ENCODE data around the gene SPACA4.
A peak's percentile ranks its signal among the peaks of the same experiment; 100 is the strongest.
"Not testable (repeated sequence)": the region's sequence is repeated elsewhere in the genome, so short reads cannot be mapped to it uniquely, and the experiment has no call there.

Gene SPACA4

DNA sequence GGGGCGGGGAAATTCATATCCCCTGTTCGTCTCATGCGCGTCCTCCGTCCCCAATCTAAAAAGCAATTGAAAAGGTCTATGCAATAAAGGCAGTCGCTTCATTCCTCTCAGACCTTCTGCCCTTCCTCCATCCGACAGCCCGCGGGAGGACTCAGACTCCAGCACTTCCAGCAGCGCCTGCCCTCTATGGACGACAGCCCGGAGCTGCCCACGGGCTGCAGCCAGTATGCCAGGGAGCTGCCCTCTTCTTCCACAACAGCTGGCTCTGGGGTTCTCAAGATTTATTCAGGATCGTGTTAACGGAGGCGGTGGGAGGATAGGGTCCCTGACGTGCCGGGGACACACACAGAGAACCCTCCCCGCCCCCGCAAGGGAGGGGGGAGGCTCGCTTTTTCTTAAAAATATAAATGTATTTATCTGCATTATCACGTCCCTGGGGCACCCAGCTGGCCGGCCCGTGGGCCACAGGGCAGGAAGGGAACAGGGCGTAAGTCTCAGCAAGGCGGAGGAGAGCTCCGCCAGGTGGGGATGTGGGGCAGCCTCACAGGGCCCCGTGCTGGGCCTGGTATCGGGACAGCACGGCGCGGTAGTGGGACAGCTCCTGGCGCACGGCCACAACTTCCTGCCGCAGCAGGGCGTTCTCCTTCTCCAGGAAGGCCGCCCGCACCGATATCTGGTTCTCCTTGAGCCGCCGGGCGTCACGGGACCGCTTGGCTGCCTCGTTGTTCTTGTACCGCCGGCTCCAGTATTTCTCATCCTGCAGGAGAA is 23.9 kb downstream of the SPACA4 start:
- no peak for TF ChIP-seq POLR2A (IDR thresholded peaks at IDR 0.05; ENCODE audit: low read depth, low read length)
- DNase-seq (ENCODE audit: insufficient read length, low spot score), result no peak
- FAIRE-seq, result no peak

DNA sequence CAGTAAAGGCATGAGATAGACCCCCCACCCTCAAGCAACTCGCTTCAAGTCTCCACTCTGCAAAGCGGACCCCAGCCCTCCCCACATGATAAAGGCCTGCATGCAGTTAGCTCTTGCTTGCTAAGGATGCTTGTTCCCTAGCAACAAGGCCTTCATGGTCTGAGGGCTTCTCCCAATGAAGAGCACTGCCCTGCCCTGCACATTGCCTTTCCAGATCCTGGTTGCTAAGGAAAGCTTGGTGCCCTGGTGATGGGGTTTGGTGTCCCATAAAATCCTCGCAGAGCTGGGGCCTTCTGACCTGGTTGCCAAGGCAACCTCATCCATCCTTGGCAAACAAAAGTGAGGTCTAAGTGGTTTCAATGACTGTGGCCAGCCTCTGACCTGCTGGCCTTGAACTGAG is 24.7 kb downstream of the SPACA4 start:
- FAIRE-seq, result no peak
- no peak for DNase-seq (ENCODE audit: insufficient read length, low spot score)
- no peak for TF ChIP-seq POLR2A (IDR thresholded peaks at IDR 0.05; ENCODE audit: low read depth, low read length)

DNA sequence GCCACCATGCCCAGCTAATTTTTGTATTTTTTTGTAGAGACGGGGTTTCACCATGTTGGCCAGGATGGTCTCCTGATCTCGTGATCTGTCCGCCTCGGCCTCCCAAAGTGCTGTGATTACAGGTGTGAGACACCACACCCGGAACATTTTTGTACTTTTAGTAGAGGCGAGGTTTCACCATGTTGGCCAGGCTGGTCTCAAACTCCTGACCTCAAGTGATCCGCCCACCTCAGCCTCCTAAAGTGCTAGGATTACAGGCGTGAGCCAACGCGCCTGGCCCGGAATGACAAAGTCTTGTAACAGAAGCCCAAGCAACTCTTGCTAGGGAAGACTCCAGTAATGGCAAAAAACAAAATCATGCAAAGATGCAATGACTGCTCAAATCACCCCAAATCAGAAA is 25.7 kb downstream of the SPACA4 start:
- not testable (repeated sequence) for DNase-seq (ENCODE audit: insufficient read length, low spot score); FAIRE-seq

DNA sequence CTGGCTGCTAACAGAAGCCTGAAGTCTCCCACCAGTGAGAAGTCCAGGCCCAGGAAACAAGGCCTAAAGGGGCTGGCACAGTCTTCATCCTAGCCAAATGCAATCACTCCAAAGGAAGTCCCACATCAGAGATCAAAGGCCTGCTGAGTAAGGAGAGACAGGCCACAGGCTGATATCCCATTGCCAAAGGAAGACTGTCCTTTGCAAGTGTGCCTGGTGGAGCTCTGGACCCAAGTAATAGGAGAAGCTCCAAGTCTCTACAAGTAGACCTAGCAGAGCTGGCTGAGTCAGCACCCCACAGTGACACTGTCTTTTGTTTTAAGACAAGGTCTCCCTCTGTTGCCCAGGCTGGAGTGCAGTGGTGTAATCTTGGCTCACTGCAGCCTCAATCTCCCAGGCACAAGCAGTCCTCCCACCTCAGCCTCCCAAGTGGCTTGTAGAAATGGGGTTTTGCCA is 26.2 kb downstream of the SPACA4 start:
- DNase-seq (ENCODE audit: insufficient read length, low spot score) (no peak), FAIRE-seq (no peak)
- no peak for TF ChIP-seq POLR2A (IDR thresholded peaks at IDR 0.05; ENCODE audit: low read depth, low read length)

DNA sequence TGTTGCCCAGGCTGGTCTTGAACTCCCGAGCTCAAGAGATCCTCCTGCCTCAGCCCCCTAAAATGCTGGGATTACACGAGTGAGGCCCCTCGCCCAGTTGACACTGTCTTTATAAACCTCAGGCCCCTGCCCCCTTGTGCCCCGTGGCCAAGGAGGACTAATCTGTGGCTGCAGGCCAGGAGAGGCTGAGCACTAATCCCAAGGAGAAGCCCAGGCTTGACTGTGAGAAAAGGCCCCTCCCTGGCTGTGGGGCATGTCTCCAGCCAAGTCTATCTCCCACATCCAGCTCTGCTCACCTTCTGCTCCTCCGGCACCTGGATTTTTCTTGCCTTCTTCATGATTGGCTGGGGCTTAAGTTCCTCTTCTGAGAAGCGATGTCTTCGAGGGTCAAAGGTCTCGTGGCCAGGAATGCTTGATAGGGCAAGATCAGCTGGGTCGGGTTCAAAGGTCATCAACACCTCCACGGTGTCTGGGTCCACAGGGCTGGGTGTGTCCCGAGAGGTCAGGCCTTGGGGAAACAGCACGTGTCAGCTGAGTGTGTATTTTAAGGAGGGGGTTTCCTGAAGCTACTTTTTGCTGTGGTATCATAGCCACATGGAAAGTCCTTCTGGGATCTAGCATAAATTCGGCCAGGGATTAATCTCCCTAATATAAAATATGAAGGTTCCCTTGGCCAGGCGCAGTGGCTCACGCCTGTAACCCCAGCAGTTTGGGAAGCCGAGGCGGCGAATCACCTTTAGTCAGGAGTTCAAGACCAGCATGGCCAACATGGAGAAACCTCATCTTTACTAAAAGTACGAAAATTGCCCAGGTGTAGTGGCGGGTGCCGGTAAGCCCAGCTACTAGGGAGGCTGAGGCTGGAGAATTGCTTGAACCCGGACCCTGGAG is 26.9 kb downstream of the SPACA4 start:
- TF ChIP-seq POLR2A (IDR thresholded peaks at IDR 0.05; ENCODE audit: low read depth, low read length), result no peak
- DNase-seq (ENCODE audit: insufficient read length, low spot score), result no peak
- no peak for FAIRE-seq

DNA sequence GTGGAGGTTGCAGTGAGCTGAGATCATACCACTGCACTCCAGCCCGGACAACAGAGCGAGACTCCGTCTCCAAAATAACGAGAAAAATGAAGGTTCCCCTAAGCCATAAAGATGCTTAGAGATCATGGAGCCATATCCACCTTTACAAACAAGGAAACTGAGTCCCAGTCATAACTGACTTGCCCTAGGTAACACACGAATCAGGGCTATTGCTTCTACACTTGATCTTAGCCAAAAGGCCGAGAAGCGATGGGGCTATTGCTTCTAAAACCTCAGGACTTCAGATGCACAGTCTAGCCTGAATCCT is 27.4 kb downstream of the SPACA4 start:
- no peak for TF ChIP-seq POLR2A (IDR thresholded peaks at IDR 0.05; ENCODE audit: low read depth, low read length)
- FAIRE-seq (no peak), DNase-seq (ENCODE audit: insufficient read length, low spot score) (no peak)

DNA sequence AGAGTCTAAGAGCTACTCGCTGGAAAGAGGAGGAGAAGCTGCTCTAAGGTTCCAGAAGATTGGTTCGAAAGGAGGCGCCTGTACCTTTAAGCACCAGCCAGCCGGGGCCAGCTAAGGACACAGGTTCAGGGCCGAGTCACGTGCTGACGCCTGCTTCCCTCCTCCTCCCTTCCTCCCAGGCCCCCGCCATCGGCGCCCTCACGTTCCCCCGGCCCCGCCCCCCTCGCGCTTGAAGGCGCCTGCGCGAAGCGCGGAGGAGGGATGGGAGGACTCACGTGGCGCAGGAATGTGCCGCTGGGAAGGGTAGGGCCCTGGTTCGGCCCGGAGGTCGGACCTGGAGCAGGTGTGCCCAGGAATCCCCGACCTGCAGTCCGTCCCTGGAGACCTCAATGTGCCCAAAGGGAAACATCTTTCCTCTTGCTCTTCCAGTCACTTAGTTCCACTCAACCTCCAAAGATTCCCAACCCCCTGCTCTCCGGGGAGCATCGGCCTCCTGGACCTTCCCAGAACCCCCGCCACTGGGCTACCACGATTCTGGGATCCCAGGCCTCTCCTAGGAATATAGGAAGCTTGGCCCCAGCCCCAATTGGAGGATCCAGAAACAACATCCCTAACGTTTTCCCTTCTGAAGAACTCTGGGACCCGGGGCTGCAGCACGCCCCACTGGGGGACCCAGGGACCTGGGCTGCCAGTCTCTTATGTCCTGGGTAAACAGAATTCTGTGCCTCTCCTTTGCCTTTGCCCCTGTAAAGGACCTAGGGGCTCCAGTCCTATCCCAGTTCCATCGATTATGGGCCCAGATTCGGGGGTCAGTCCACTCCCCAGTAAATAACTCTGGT is 28.1 kb downstream of the SPACA4 start:
- DNase-seq (ENCODE audit: insufficient read length, low spot score) (peak; percentile 79), FAIRE-seq (peak; percentile 83)
- TF ChIP-seq POLR2A (IDR thresholded peaks at IDR 0.05; ENCODE audit: low read depth, low read length), result no peak

DNA sequence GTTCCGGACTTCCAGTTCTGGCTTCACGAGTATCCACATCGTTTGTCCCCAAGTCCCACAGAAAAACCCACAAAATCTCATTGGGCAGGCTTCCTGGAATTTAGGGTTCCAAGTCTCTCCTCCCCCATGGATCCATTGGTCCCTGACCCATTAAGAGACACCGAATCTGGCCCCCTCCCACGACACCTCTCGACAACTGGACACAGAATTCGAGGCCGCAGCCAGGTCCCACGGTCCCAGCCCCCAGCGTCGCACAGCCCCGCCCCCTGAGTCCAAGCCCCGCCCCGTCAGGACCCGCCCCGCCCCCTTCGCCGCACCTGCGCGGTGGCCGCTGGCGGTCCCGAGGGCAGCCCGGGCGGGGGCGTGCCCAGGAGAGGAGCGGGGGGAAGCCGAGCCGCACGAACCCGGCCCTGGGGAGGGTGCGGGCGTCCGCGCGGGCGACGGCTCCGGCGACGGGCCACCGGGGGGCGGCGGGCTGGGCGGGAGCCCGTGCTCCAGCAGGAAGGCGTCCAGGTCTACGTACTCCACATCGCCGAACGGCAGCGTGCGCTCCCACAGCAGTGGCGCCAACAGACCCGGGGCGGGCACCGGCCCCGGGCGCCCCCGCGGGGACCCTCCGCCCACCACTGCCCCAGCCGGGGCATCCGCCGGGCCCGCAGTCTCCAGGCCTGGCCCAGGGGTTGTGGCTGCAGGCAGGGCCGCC is 28.9 kb downstream of the SPACA4 start:
- FAIRE-seq (no peak), DNase-seq (ENCODE audit: insufficient read length, low spot score) (no peak)
- peak; percentile 16; the same call in 1 of the 2 replicates for TF ChIP-seq POLR2A (IDR thresholded peaks at IDR 0.05; ENCODE audit: low read depth, low read length)

DNA sequence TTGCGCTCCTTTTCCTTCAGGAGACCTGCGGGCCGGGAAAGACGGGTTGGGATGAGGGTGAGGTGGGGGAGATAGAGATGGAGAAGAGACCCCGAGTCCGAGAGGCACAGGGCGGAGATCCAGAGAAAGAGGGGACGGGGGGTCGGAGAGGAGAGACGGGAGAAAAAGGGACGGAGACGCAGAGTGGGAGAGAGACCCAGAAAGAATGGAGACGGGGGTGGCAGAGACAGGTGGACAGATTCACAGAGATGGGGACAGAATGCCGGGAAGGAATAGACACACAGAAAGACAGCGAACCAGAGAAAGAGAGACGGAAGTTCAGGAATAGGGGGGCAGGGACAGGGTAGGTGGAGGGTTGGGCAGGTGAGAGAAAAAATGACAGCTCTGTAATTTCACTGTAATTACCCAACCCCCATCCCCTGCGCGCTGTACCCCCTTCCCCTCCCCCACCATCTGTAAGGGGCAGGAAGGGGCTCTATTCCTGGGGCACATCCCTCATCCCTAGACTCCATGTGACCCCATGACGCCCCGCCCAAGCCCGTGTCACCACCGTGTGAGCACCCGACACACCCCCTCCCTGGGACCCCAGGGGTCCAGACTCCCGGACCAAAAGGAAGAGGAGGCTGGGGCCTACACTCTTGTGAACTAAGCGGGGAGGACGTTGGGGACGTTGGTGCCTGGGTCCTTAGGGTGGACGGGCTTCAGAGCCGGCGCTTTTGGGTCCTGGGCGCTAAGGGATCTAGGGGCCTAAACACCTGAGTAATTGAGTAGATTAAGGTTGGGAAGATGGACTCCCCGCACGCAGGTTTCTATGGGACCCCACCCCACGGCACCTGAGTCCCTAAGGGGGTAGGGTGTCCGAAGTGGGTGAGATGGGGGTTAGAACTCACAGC is 29.7 kb downstream of the SPACA4 start:
- no peak for DNase-seq (ENCODE audit: insufficient read length, low spot score)
- TF ChIP-seq POLR2A (IDR thresholded peaks at IDR 0.05; ENCODE audit: low read depth, low read length), result no peak
- FAIRE-seq, result no peak

DNA sequence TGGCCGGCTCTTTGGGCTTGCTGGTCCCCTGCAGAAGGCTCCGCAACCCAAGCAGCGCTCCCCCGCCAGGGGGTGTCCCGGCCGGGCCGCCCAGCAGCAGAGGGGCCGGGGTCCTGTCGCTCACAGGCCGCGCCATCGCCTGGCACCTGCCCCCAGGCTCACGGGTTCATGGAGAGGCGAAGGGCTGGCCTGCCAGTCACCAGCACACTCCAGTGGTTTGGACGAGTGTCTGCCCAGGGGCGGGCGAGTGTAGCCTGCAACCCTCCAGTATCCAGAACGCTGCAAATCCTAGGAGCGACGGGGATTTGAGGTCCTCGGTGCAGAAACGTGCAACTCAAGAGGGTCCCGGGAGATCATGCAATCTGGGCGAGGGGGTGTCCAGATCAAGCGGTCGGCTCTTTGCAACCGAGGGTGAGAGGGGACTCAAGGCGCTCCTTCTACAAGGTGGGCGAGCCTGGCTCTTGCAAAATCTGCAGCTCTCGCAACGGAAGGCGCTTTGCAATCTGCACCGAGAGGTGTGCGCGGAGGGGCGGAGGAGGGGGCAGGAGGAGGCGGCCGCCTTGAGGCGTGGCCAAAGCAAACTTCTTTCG is 30.4 kb downstream of the SPACA4 start, which contains the start of gene DBP:
TSS of gene DBP (minus strand) at position 521 of the 590 bp plus-strand sequence. CDS start at position 136, 385 bp downstream.
- DNase-seq (ENCODE audit: insufficient read length, low spot score), result no peak
- TF ChIP-seq POLR2A (IDR thresholded peaks at IDR 0.05; ENCODE audit: low read depth, low read length), result no peak
- FAIRE-seq, result no peak

DNA sequence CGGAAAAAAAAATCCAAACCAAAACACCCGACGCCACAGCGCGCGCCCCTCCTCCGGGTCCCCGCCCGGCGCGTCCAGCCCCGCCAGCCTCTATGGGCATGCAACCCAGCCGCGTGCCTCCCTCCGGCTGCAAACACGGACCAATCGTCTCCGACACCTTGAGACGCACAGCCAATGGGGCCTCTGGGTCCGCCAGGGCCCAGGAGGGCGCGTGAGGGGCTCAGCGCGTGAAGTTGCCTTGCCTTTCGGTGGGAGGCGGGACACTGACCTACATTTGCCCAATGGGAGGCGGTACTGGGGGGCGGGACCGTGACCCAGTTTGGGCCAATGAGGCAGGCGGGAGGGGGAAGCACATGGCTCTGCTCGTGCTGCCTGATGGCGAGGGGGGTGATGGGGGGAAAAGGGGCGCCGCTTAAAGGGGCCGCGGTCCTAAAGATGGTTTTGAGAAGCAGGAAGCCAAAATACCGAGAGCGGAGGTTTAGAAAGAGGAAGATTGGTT is 31.0 kb downstream of the SPACA4 start:
- FAIRE-seq (peak; percentile 15), DNase-seq (ENCODE audit: insufficient read length, low spot score) (peak; percentile 81)
- TF ChIP-seq POLR2A (IDR thresholded peaks at IDR 0.05; ENCODE audit: low read depth, low read length), result no peak

Measured in H54 (cell line).